D721Med (cell line): Measurements from ENCODE around the gene VWF.

Experiments
- DNase-seq: peaks from one replicate; pipeline ENCODE4 v3.0.0; 2011; ENCODE audit warnings: low spot score; ENCODE audit not compliant: insufficient read length
- FAIRE-seq: peaks from 2 replicates; lab custom pipeline; 2011; peaks lifted over from hg19 to GRCh38; lab: Jason Lieb, UNC
- CTCF ChIP-seq: IDR thresholded peaks from 2 replicates; pipeline ENCODE4 v1.5.1; 2012; ENCODE audit warnings: mild to moderate bottlenecking, control low read depth; ENCODE audit not compliant: insufficient read depth; ENCODE audit errors: missing control alignments

The VWF gene

GRCh38 chr12:6123258-6123657 lies 1.2 kb downstream of the VWF start:
- no peak for TF ChIP-seq CTCF
- DNase-seq (no peak), FAIRE-seq (no peak)

- no peak for TF ChIP-seq CTCF
- no peak for FAIRE-seq
- no peak for DNase-seq
These were observed 2.3 kb downstream of the VWF start for GRCh38 chr12:6122201-6122600.

- no peak for TF ChIP-seq CTCF
- no peak for DNase-seq
These were observed 3.5 kb downstream of the VWF start for GRCh38 chr12:6120796-6121473.

GRCh38 chr12:6118891-6119568 lies 5.4 kb downstream of the VWF start:
- TF ChIP-seq CTCF: no peak
- DNase-seq (no peak), FAIRE-seq (no peak)

More at GRCh38 chr12:6120796-6121473, 3.5 kb downstream of the VWF start:
- FAIRE-seq: no peak

GRCh38 chr12:6116471-6117021 lies 7.9 kb downstream of the VWF start:
- DNase-seq (no peak), FAIRE-seq (no peak)
- no peak for TF ChIP-seq CTCF

GRCh38 chr12:6115389-6115788 lies 9.1 kb downstream of the VWF start:
- FAIRE-seq (no peak), DNase-seq (no peak)
- no peak for TF ChIP-seq CTCF

- FAIRE-seq (no peak), DNase-seq (no peak)
- no peak for TF ChIP-seq CTCF
These were observed 10.0 kb downstream of the VWF start for GRCh38 chr12:6114476-6114870.
